ENCODE measurements around the gene LMBR1L.

The LMBR1L gene

DNA sequence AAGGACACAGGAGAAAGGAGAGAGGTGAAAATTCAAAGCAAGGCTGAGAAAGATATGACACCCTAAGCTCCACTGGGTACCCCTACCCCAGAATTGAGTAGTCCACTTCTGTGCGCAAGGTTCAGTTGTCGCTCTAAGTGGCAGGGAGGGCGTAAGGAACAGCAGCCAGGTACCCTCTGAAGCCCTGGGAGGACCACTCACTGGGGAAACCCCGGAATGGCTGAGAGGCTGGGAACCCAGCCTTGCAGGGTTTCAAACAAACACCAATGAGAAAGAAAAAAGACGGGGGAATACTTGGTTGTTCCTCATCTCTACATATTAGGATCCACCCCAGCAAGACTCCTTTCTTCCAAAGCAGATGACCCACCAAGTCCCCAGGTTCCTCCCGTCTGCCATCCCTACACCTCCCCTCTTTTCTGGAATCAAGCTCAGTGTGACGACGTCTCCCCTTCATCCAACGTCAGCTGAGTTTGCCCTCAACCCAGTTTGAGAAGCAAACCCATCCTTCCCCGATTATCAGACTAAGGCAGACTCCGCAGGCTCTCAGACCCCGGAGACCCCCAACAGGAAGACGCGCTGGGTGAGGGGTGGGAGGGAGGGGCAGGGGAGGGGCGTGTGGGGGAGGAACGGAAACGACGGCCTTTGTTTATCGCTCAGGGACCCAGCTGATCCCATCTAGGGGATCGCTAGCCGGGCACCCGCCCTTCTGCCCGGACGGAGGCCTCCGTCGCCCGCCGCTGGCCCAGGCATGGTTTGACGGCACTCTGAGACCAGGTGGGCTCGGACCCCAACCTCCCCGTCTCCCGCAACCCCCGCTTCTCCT lies 795 bp downstream of the LMBR1L start:
- no peak for TF ChIP-seq ISL1 (CRISPR knock-in tag; IDR thresholded peaks at IDR 0.05)
- no peak for TF ChIP-seq TCF4 (CRISPR knock-in tag; IDR thresholded peaks at IDR 0.05; ENCODE audit: borderline replicate concordance)
- TF ChIP-seq ZNF70 (CRISPR knock-in tag; IDR thresholded peaks at IDR 0.05) = no peak
- no peak for TF ChIP-seq CSDC2 (CRISPR knock-in tag; IDR thresholded peaks at IDR 0.05)
- no peak for TF ChIP-seq CREB5 (CRISPR knock-in tag; IDR thresholded peaks at IDR 0.05; ENCODE audit: low read depth)
- TF ChIP-seq, protein P1, sequence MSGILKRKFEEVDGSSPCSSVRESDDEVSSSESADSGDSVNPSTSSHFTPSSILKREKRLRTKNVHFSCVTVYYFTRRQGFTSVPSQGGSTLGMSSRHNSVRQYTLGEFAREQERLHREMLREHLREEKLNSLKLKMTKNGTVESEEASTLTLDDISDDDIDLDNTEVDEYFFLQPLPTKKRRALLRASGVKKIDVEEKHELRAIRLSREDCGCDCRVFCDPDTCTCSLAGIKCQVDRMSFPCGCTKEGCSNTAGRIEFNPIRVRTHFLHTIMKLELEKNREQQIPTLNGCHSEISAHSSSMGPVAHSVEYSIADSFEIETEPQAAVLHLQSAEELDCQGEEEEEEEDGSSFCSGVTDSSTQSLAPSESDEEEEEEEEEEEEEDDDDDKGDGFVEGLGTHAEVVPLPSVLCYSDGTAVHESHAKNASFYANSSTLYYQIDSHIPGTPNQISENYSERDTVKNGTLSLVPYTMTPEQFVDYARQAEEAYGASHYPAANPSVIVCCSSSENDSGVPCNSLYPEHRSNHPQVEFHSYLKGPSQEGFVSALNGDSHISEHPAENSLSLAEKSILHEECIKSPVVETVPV (CRISPR knock-in tag; IDR thresholded peaks at IDR 0.05) = no peak
- no peak for TF ChIP-seq ESRRG (CRISPR knock-in tag; IDR thresholded peaks at IDR 0.05)
- no peak for TF ChIP-seq ZC3H10 (CRISPR knock-in tag; IDR thresholded peaks at IDR 0.05)
- TF ChIP-seq ZFP3 (CRISPR knock-in tag; IDR thresholded peaks at IDR 0.05) = no peak
- TF ChIP-seq SNAI2 (CRISPR knock-in tag; IDR thresholded peaks at IDR 0.05) = no peak
- no peak for TF ChIP-seq BACH2 (CRISPR knock-in tag; IDR thresholded peaks at IDR 0.05; ENCODE audit: borderline replicate concordance)
- TF ChIP-seq TOX (CRISPR knock-in tag; IDR thresholded peaks at IDR 0.05; ENCODE audit: borderline replicate concordance) = no peak
- TF ChIP-seq ARNTL (CRISPR knock-in tag; IDR thresholded peaks at IDR 0.05; ENCODE audit: borderline replicate concordance, low read depth) = no peak
- TF ChIP-seq OSR1 (CRISPR knock-in tag; IDR thresholded peaks at IDR 0.05) = no peak
- TF ChIP-seq, protein P2, sequence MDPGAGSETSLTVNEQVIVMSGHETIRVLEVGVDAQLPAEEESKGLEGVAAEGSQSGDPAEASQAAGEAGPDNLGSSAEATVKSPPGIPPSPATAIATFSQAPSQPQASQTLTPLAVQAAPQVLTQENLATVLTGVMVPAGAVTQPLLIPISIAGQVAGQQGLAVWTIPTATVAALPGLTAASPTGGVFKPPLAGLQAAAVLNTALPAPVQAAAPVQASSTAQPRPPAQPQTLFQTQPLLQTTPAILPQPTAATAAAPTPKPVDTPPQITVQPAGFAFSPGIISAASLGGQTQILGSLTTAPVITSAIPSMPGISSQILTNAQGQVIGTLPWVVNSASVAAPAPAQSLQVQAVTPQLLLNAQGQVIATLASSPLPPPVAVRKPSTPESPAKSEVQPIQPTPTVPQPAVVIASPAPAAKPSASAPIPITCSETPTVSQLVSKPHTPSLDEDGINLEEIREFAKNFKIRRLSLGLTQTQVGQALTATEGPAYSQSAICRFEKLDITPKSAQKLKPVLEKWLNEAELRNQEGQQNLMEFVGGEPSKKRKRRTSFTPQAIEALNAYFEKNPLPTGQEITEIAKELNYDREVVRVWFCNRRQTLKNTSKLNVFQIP (CRISPR knock-in tag; IDR thresholded peaks at IDR 0.05; ENCODE audit: borderline replicate concordance, low read depth) = no peak
- TF ChIP-seq PATZ1 (CRISPR knock-in tag; IDR thresholded peaks at IDR 0.05; ENCODE audit: borderline replicate concordance) = no peak
- TF ChIP-seq TSHZ2 (CRISPR knock-in tag; IDR thresholded peaks at IDR 0.05) = no peak
- no peak for TF ChIP-seq PPARA (CRISPR knock-in tag; IDR thresholded peaks at IDR 0.05; ENCODE audit: borderline replicate concordance)
- no peak for TF ChIP-seq ZNF8 (CRISPR knock-in tag; IDR thresholded peaks at IDR 0.05)
- ATAC-seq = peak; percentile 35

DNA sequence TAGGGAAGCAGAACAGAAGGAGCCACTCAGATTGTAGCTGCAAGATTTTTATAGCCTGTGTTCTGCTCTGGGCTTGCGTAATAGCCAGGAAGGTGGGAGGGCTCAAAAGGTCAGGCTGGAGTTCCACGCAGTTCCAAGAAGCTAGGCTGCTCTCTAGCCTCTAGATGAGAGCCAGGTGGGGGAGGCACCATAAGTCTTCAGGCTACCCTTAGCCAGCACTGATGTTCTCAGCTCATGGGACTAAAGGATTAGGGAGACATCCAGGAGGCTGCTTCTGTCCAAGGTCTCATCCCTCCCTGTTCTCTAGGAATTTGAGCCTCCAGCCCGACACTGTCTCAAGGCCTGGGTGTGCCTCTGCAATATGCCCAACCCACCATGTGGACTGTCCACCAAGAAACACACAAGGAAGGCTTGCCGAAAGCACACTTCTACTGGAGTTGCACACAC lies 1.7 kb downstream of the LMBR1L start:
- no peak for ATAC-seq
- TF ChIP-seq SNAI2 (CRISPR knock-in tag; IDR thresholded peaks at IDR 0.05) = no peak
- TF ChIP-seq, protein P1 (CRISPR knock-in tag; IDR thresholded peaks at IDR 0.05) = no peak
- TF ChIP-seq, protein P2 (CRISPR knock-in tag; IDR thresholded peaks at IDR 0.05; ENCODE audit: borderline replicate concordance, low read depth) = no peak
- no peak for TF ChIP-seq ZNF70 (CRISPR knock-in tag; IDR thresholded peaks at IDR 0.05)
- no peak for TF ChIP-seq ZFP30 (CRISPR knock-in tag; IDR thresholded peaks at IDR 0.05)
- no peak for TF ChIP-seq CREB5 (CRISPR knock-in tag; IDR thresholded peaks at IDR 0.05; ENCODE audit: low read depth)
- no peak for TF ChIP-seq PPARA (CRISPR knock-in tag; IDR thresholded peaks at IDR 0.05; ENCODE audit: borderline replicate concordance)
- no peak for TF ChIP-seq BACH2 (CRISPR knock-in tag; IDR thresholded peaks at IDR 0.05; ENCODE audit: borderline replicate concordance)
- no peak for TF ChIP-seq ZNF8 (CRISPR knock-in tag; IDR thresholded peaks at IDR 0.05)
- no peak for TF ChIP-seq RARB (CRISPR knock-in tag; IDR thresholded peaks at IDR 0.05)
- no peak for TF ChIP-seq ESRRG (CRISPR knock-in tag; IDR thresholded peaks at IDR 0.05)
- TF ChIP-seq PATZ1 (CRISPR knock-in tag; IDR thresholded peaks at IDR 0.05; ENCODE audit: borderline replicate concordance) = no peak

Data from SK-N-SH treated with all-trans-retinoic acid at 6 μM for 48 hours (cell line).